Parathyroid adenoma (tissue), 2 donors: ENCODE results near the gene GLS.
"Not testable (repeated sequence)": the region's sequence is repeated elsewhere in the genome, so short reads cannot be mapped to it uniquely, and the experiment has no call there.

Experiments used
- H2AFZ ChIP-seq: fragments of 300-600 bp; sonication (generic); one replicate; pipeline ENCODE4 v1.7.0; 2017; ENCODE audit warnings: antibody characterized with exemption, mild to moderate bottlenecking
- H3K27ac ChIP-seq: fragments of 300-600 bp; sonication (generic); one replicate; pipeline ENCODE4 v1.7.0; 2017
- H3K27me3 ChIP-seq: fragments of 300-600 bp; sonication (generic); one replicate; pipeline ENCODE4 v1.7.0; 2017; ENCODE audit warnings: low read length; ENCODE audit not compliant: control insufficient read depth, insufficient read depth
- H3K36me3 ChIP-seq: fragments of 300-600 bp; sonication (generic); one replicate; pipeline ENCODE4 v1.7.0; 2017; ENCODE audit warnings: low read length; ENCODE audit not compliant: control insufficient read depth, insufficient read depth
- H3K4me1 ChIP-seq: fragments of 300-600 bp; sonication (generic); one replicate; pipeline ENCODE4 v1.7.0; 2017; ENCODE audit warnings: control low read depth
- H3K4me2 ChIP-seq: fragments of 300-600 bp; sonication (generic); one replicate; pipeline ENCODE4 v1.7.0; 2017; ENCODE audit warnings: low read length
- H3K4me3 ChIP-seq: fragments of 300-600 bp; sonication (generic); one replicate; pipeline ENCODE4 v1.7.0; 2017; ENCODE audit warnings: low read depth, low read length
- H3K79me2 ChIP-seq: fragments of 300-600 bp; sonication (generic); one replicate; pipeline ENCODE4 v1.7.0; 2017; ENCODE audit warnings: control low read depth
- H3K9ac ChIP-seq: fragments of 300-600 bp; sonication (generic); one replicate; pipeline ENCODE4 v1.7.0; 2017; ENCODE audit warnings: mild to moderate bottlenecking
- H3K9me3 ChIP-seq: fragments of 300-600 bp; sonication (generic); one replicate; pipeline ENCODE4 v1.7.0; 2017; ENCODE audit warnings: low read length; ENCODE audit not compliant: control insufficient read depth
- CTCF ChIP-seq: fragments of 300-600 bp; sonication (generic); IDR thresholded peaks from one replicate; pipeline ENCODE4 v1.7.0; 2017; ENCODE audit warnings: antibody characterized with exemption, mild to moderate bottlenecking
- donor health status: primary hyperparathyroidism.

The GLS gene

GRCh38 chr2:190846746-190847145 lies 33.9 kb upstream of the GLS start:
- H3K9me3 ChIP-seq: no peaks in the 10 kb centered on the region
- H3K27ac ChIP-seq: no peak overlapping the region
- H3K4me1 ChIP-seq: peaks cover 8% of the 10 kb centered on the region
- H3K4me2 ChIP-seq: peak overlapping the region; percentile 27
- no peak overlapping the region for H3K4me3 ChIP-seq
- no peak overlapping the region for H3K9ac ChIP-seq
- H3K36me3 ChIP-seq: no peaks in the 10 kb centered on the region
- no peaks in the 10 kb centered on the region for H3K79me2 ChIP-seq
- H3K27me3 ChIP-seq: no peaks in the 10 kb centered on the region
- H2AFZ ChIP-seq: no peak overlapping the region
- no peak for TF ChIP-seq CTCF

- TF ChIP-seq CTCF: no peak
- Histone ChIP-seq H2AFZ (no peak overlapping the region), H3K79me2 (no peaks in the 10 kb centered on the region), H3K36me3 (no peaks in the 10 kb centered on the region), H3K4me2 (no peak overlapping the region), H3K4me3 (no peak overlapping the region), H3K27me3 (no peaks in the 10 kb centered on the region), H3K27ac (no peak overlapping the region), H3K9ac (no peak overlapping the region), H3K4me1 (peaks cover 3% of the 10 kb centered on the region), H3K9me3 (no peaks in the 10 kb centered on the region)
These were observed 33.0 kb upstream of the GLS start for GRCh38 chr2:190847504-190848081.

GRCh38 chr2:190849774-190850173 lies 30.8 kb upstream of the GLS start:
- H3K9me3 ChIP-seq: no peaks in the 10 kb centered on the region
- no peak overlapping the region for H3K27ac ChIP-seq
- no peak overlapping the region for H3K9ac ChIP-seq
- no peak for TF ChIP-seq CTCF
- H3K4me1 ChIP-seq: peaks cover 3% of the 10 kb centered on the region
- no peaks in the 10 kb centered on the region for H3K79me2 ChIP-seq
- H3K4me3 ChIP-seq: no peak overlapping the region
- no peak overlapping the region for H3K4me2 ChIP-seq
- no peaks in the 10 kb centered on the region for H3K36me3 ChIP-seq
- no peak overlapping the region for H2AFZ ChIP-seq
- H3K27me3 ChIP-seq: no peaks in the 10 kb centered on the region

GRCh38 chr2:190853022-190853421 lies 27.6 kb upstream of the GLS start:
- H3K27ac ChIP-seq, H3K27me3 ChIP-seq, H3K4me3 ChIP-seq: not testable (repeated sequence)

GRCh38 chr2:190853531-190854383 lies 26.9 kb upstream of the GLS start:
- H3K9ac ChIP-seq: no peak overlapping the region
- no peak overlapping the region for H3K27ac ChIP-seq
- TF ChIP-seq CTCF: no peak
- H3K4me3 ChIP-seq: no peak overlapping the region
- no peaks in the 10 kb centered on the region for H3K79me2 ChIP-seq
- no peaks in the 10 kb centered on the region for H3K36me3 ChIP-seq
- peak overlapping the region; percentile 43 for H2AFZ ChIP-seq
- no peak overlapping the region for H3K4me2 ChIP-seq
- peaks cover 3% of the 10 kb centered on the region for H3K4me1 ChIP-seq
- H3K27me3 ChIP-seq: no peaks in the 10 kb centered on the region
- no peaks in the 10 kb centered on the region for H3K9me3 ChIP-seq

More at GRCh38 chr2:190853022-190853421, 27.6 kb upstream of the GLS start:
- H3K9ac ChIP-seq, H3K4me2 ChIP-seq, H3K36me3 ChIP-seq, H3K79me2 ChIP-seq, H3K9me3 ChIP-seq, H2AFZ ChIP-seq, H3K4me1 ChIP-seq: not testable (repeated sequence)
